GM23248 (cell line): Measurements from ENCODE around the gene AP4S1. TPM values are rescaled to one million over a fixed set of nuclear protein-coding genes. Genes with fewer than 3 reads are reported as not detected.

Experiments used
- DNase-seq: peaks from one replicate; pipeline ENCODE4 v3.0.0-alpha.2; 2015
- H2AFZ ChIP-seq: fragments of 200-600 bp; sonication (generic); 2 replicates; pipeline ENCODE4 v1.6.1; 2016; ENCODE audit warnings: antibody characterized with exemption
- H3F3A ChIP-seq: fragments of 200-600 bp; sonication (generic); 2 replicates; pipeline ENCODE4 v1.6.1; 2016; ENCODE audit warnings: mild to moderate bottlenecking, antibody characterized with exemption, mixed run types; ENCODE audit not compliant: insufficient read depth
- H3K27ac ChIP-seq: fragments of 200-600 bp; sonication (generic); 2 replicates; pipeline ENCODE4 v1.5.1; 2016; ENCODE audit warnings: mild to moderate bottlenecking
- H3K27me3 ChIP-seq: fragments of 200-600 bp; sonication (generic); replicated peaks from 2 replicates; pipeline ENCODE4 v1.6.1; 2016; ENCODE audit warnings: mild to moderate bottlenecking; ENCODE audit not compliant: insufficient read depth
- H3K36me3 ChIP-seq: fragments of 200-600 bp; sonication (generic); 2 replicates; pipeline ENCODE4 v1.6.1; 2016; ENCODE audit warnings: low read depth, mild to moderate bottlenecking
- H3K4me1 ChIP-seq: fragments of 200-600 bp; sonication (generic); 2 replicates; pipeline ENCODE4 v1.6.1; 2016; ENCODE audit warnings: mild to moderate bottlenecking; ENCODE audit not compliant: insufficient read depth
- H3K4me2 ChIP-seq: fragments of 200-600 bp; sonication (generic); one replicate; pipeline ENCODE4 v1.6.1; 2016; ENCODE audit warnings: mild to moderate bottlenecking; ENCODE audit not compliant: unreplicated experiment
- H3K4me3 ChIP-seq: fragments of 200-600 bp; sonication (generic); 2 replicates; pipeline ENCODE4 v1.5.1; 2016; ENCODE audit warnings: mild to moderate bottlenecking
- H3K79me2 ChIP-seq: fragments of 200-600 bp; sonication (generic); 2 replicates; pipeline ENCODE4 v1.6.1; 2016; ENCODE audit warnings: mild to moderate bottlenecking; ENCODE audit not compliant: insufficient read depth
- H3K9ac ChIP-seq: fragments of 200-600 bp; sonication (generic); 2 replicates; pipeline ENCODE4 v1.6.1; 2016; ENCODE audit warnings: mild to moderate bottlenecking
- H3K9me2 ChIP-seq: fragments of 200-600 bp; sonication (generic); 2 replicates; pipeline ENCODE4 v1.6.1; 2016; ENCODE audit warnings: mixed run types, mild to moderate bottlenecking, moderate library complexity; ENCODE audit not compliant: insufficient read depth
- H3K9me3 ChIP-seq: fragments of 200-600 bp; sonication (generic); one replicate; pipeline ENCODE4 v1.6.1; 2017; ENCODE audit warnings: low read depth
- H4K20me1 ChIP-seq: fragments of 200-600 bp; sonication (generic); 2 replicates; pipeline ENCODE4 v1.6.0; 2016; ENCODE audit not compliant: insufficient read depth
- EZH2 ChIP-seq: fragments of 200-600 bp; sonication (generic); IDR thresholded peaks from 2 replicates; pipeline ENCODE4 v1.6.1; 2018; ENCODE audit warnings: antibody characterized with exemption, mild to moderate bottlenecking; ENCODE audit not compliant: insufficient read depth, poor library complexity, severe bottlenecking
- EZH2phosphoT487 ChIP-seq: fragments of 200-600 bp; sonication (generic); IDR thresholded peaks from 2 replicates; pipeline ENCODE4 v1.6.1; 2018; ENCODE audit warnings: antibody characterized with exemption, moderate library complexity, mild to moderate bottlenecking, low read depth; ENCODE audit not compliant: insufficient read depth
- WGBS, 2 experiments: methylation state at CpG; one replicate each; pipeline ENCODE4 v1.1.6; 2015 to 2017; ENCODE audit warnings: low lambda C conversion rate in 2 of 2, low coverage in 1 of 2; ENCODE audit errors: missing lambda C conversion rate in 2 of 2; 5-methylcytosine and 5-hydroxymethylcytosine counted together
- in situ Hi-C: fragments of 300-500 bp; cut with MboI; formaldehyde crosslinking; loops from 2 replicates; pipeline ENCODE4 v1.15.0; 2020
- polyA plus RNA-seq: library from polyadenylated mRNA; unstranded; fragments of >200 nt; fragmentation: Nextera tagmentation; extraction: Ambion mirVana; gene quantifications from 2 replicates; pipeline ENCODE4 v1.2.1, GENCODE V29; 2016
- total RNA-seq: library from RNA; depleted of rRNA; stranded (reverse); fragments of >200 nt; shearing (Covaris generic); gene quantifications from 2 replicates; pipeline ENCODE4 v1.2.3, GENCODE V29; 2014

Gene AP4S1
- total and polyA plus RNA-seq, 2 experiments from 2014 or later: 6.3 to 9.9 TPM

GRCh38 chr14:31133133-31133532, 107.7 kb downstream of the AP4S1 start:
- WGBS, 2 experiments: 88 to 91% methylated on average over 6 of the region's 6 CpGs
- no peak overlapping the region for H3K4me3 ChIP-seq
- no peaks in the 10 kb centered on the region for H3K9me3 ChIP-seq
- H3K27me3 ChIP-seq: no peaks in the 10 kb centered on the region
- H3K4me2 ChIP-seq: no peak overlapping the region
- TF ChIP-seq EZH2 (no peak), EZH2phosphoT487 (no peak)
- in situ Hi-C loops: no loop called here
- H3K36me3 ChIP-seq: peaks cover 64% of the 10 kb centered on the region
- H3K9me2 ChIP-seq: no peaks in the 10 kb centered on the region
- no peaks in the 10 kb centered on the region for H4K20me1 ChIP-seq
- H3F3A ChIP-seq: 0 out of 2 replicates have a peak, but pooled peaks cover 3% of the 10 kb centered on the region
- no peak for DNase-seq
- H3K4me1 ChIP-seq: no peaks in the 10 kb centered on the region
- H3K79me2 ChIP-seq: peaks cover 21% of the 10 kb centered on the region; the same call in 1 of the 2 replicates
- no peak overlapping the region for H3K9ac ChIP-seq
- no peak overlapping the region for H3K27ac ChIP-seq
- no peak overlapping the region for H2AFZ ChIP-seq

- in situ Hi-C loops: no loop called here
- Histone ChIP-seq H3K9me2 (no peaks in the 10 kb centered on the region), H3K4me2 (no peak overlapping the region), H3K4me3 (no peak overlapping the region), H3K9ac (no peak overlapping the region), H3K79me2 (0 out of 2 replicates have a peak, but pooled peaks cover 9% of the 10 kb centered on the region), H3F3A (0 out of 2 replicates have a peak, but pooled peaks cover 4% of the 10 kb centered on the region), H3K27me3 (no peaks in the 10 kb centered on the region), H3K9me3 (no peaks in the 10 kb centered on the region), H2AFZ (no peak overlapping the region), H4K20me1 (no peaks in the 10 kb centered on the region), H3K4me1 (no peaks in the 10 kb centered on the region), H3K36me3 (peaks cover 66% of the 10 kb centered on the region), H3K27ac (no peak overlapping the region)
- no peak for DNase-seq
- WGBS, 2 experiments: 96 to 98% methylated on average over 11 to 12 of the region's 12 CpGs
- TF ChIP-seq EZH2phosphoT487: no peak
- no peak for TF ChIP-seq EZH2
Observed at GRCh38 chr14:31137214-31137889, 111.9 kb downstream of the AP4S1 start.

GRCh38 chr14:31138301-31138700, 112.9 kb downstream of the AP4S1 start:
- Histone ChIP-seq H4K20me1 (no peaks in the 10 kb centered on the region), H3K27ac (no peak overlapping the region)
- in situ Hi-C loops: no loop called here

GRCh38 chr14:31139301-31139847, 113.9 kb downstream of the AP4S1 start:
- Histone ChIP-seq H3K4me1 (no peaks in the 10 kb centered on the region), H3K27ac (no peak overlapping the region), H3F3A (0 out of 2 replicates have a peak, but pooled peaks cover 4% of the 10 kb centered on the region), H2AFZ (no peak overlapping the region), H3K4me3 (no peak overlapping the region), H3K36me3 (peaks cover 57% of the 10 kb centered on the region), H3K9ac (no peak overlapping the region), H3K27me3 (no peaks in the 10 kb centered on the region), H3K9me3 (no peaks in the 10 kb centered on the region), H3K4me2 (no peak overlapping the region), H3K79me2 (0 out of 2 replicates have a peak, but pooled peaks cover 9% of the 10 kb centered on the region), H4K20me1 (no peaks in the 10 kb centered on the region), H3K9me2 (no peaks in the 10 kb centered on the region)
- in situ Hi-C loops: no loop called here
- 98 to 99% methylated on average over 4 of the region's 4 CpGs for WGBS, 2 experiments
- TF ChIP-seq EZH2phosphoT487 (no peak), EZH2 (no peak)
- DNase-seq: no peak

More at GRCh38 chr14:31138301-31138700, 112.9 kb downstream of the AP4S1 start:
- H3K4me2 ChIP-seq: no peak overlapping the region
- no peak overlapping the region for H3K4me3 ChIP-seq
- TF ChIP-seq EZH2: no peak
- TF ChIP-seq EZH2phosphoT487: no peak
- H3K9me2 ChIP-seq: no peaks in the 10 kb centered on the region
- H3K27me3 ChIP-seq: no peaks in the 10 kb centered on the region
- 0 out of 2 replicates have a peak, but pooled peaks cover 4% of the 10 kb centered on the region for H3F3A ChIP-seq
- H3K4me1 ChIP-seq: no peaks in the 10 kb centered on the region
- H3K9me3 ChIP-seq: no peaks in the 10 kb centered on the region
- 0 out of 2 replicates have a peak, but pooled peaks cover 9% of the 10 kb centered on the region for H3K79me2 ChIP-seq
- WGBS, 2 experiments: 86 to 91% methylated on average over 2 of the region's 2 CpGs
- peaks cover 57% of the 10 kb centered on the region for H3K36me3 ChIP-seq
- no peak for DNase-seq
- no peak overlapping the region for H2AFZ ChIP-seq
- no peak overlapping the region for H3K9ac ChIP-seq
